Activated naive CD4-positive, alpha-beta T cell treated with anti-CD3 and anti-CD28 coated beads, Interleukin-2, amount 10 ng/mL, durations not matched to agents 7 days and 5 days (primary cell): Measurements from ENCODE around the gene PCDHA7.
"Not testable (repeated sequence)": the region's sequence is repeated elsewhere in the genome, so short reads cannot be mapped to it uniquely, and the experiment has no call there.

Experiments
- CTCF ChIA-PET: fragments of 350-600 bp; sonication (Branson Sonifier 250); formaldehyde crosslinking; loops from one replicate; lab custom pipeline; 2021; ENCODE audit warnings: antibody characterized with exemption; lab: Charles Lee
- DNase-seq: peaks from one replicate; pipeline ENCODE4 v3.0.0-alpha.2; 2020
- H3K27ac Mint-ChIP-seq: one replicate; pipeline ENCODE4 v1.8.0; 2021; ENCODE audit warnings: mild to moderate bottlenecking, moderate library complexity, mixed read lengths
- H3K27me3 Mint-ChIP-seq: one replicate; pipeline ENCODE4 v1.8.0; 2021; ENCODE audit warnings: mild to moderate bottlenecking, mixed read lengths
- H3K36me3 Mint-ChIP-seq: one replicate; pipeline ENCODE4 v1.8.0; 2021; ENCODE audit warnings: mixed read lengths
- H3K4me1 Mint-ChIP-seq: one replicate; pipeline ENCODE4 v1.8.0; 2021; ENCODE audit warnings: mixed read lengths
- H3K4me3 Mint-ChIP-seq: one replicate; pipeline ENCODE4 v1.8.0; 2021; ENCODE audit warnings: mild to moderate bottlenecking, moderate library complexity, mixed read lengths
- H3K9me3 Mint-ChIP-seq: one replicate; pipeline ENCODE4 v1.8.0; 2021; ENCODE audit warnings: mixed read lengths

Gene PCDHA7

DNA sequence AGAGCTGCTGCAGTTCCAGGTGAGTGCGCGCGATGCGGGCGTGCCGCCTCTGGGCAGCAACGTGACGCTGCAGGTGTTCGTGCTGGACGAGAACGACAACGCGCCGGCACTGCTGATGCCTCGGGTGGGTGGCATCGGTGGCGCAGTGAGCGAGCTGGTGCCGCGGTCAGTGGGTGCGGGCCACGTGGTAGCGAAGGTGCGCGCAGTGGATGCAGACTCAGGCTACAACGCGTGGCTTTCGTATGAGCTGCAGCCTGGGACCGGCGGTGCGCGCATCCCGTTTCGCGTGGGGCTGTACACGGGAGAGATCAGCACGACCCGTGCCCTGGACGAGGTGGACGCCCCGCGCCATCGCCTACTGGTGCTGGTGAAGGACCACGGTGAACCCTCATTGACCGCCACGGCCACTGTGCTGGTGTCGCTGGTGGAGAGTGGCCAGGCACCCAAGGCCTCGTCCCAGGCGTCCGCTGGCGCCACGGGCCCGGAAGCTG is 31.2 kb upstream of the PCDHA7 start:
- H3K27me3 Mint-ChIP-seq, result peaks cover 10% of the 10 kb centered on the region
- CTCF ChIA-PET, result no interaction called here
- H3K4me1 Mint-ChIP-seq, result no peaks in the 10 kb centered on the region
- peaks cover 3% of the 10 kb centered on the region for H3K36me3 Mint-ChIP-seq
- peak overlapping the region; percentile 7 for H3K27ac Mint-ChIP-seq
- H3K4me3 Mint-ChIP-seq, result no peak overlapping the region
- H3K9me3 Mint-ChIP-seq, result peaks cover 29% of the 10 kb centered on the region
- no peak for DNase-seq

DNA sequence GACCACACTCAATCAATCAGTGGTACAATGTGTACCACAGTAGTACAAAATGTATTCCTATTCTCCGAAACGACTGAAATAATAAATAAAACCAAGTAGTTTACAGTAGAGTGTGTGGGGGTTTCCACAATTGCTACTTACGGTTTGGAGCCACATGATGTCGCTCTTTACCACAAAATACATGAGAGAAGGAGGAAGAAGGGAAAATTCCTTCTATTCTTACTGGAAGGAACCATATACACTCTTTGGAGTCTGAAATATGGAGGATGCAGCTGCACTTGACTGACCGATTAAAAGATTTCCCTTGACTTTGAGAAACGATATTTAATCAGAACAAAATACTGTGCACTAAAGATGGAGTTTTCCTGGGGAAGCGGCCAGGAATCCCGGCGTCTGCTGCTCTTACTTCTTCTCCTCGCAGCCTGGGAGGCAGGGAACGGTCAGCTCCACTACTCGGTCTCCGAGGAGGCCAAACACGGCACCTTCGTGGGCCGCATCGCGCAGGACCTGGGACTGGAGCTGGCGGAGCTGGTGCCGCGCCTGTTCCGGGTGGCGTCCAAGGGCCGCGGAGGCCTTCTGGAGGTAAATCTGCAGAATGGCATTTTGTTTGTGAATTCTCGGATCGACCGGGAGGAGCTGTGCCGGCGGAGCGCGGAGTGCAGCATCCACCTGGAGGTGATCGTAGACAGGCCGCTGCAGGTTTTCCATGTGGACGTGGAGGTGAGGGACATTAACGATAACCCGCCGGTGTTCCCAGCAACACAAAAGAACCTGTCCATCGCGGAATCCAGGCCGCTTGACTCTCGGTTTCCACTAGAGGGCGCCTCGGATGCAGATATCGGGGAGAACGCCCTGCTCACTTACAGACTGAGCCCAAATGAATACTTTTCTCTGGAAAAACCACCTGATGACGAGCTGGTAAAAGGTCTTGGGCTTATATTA is 27.0 kb upstream of the PCDHA7 start, which contains the start of gene PCDHA4:
Gene PCDHA4 (plus strand): TSS at position 235 of the 942 bp plus-strand sequence.
- H3K36me3 Mint-ChIP-seq, result peaks cover 3% of the 10 kb centered on the region
- H3K27me3 Mint-ChIP-seq, result peaks cover 11% of the 10 kb centered on the region
- CTCF ChIA-PET, result interaction anchor here (0.9 to 1.3 kb wide), 3 partner anchors 12 to 57 kb away, joined by 3 read pairs; no protein-coding TSS in a partner anchor
- H3K27ac Mint-ChIP-seq, result no peak within 1 kb of the TSS
- H3K4me1 Mint-ChIP-seq, result no peaks in the 10 kb centered on the region
- H3K4me3 Mint-ChIP-seq, result no peak within 1 kb of the TSS
- peak; percentile 45 for DNase-seq
- peaks cover 28% of the 10 kb centered on the region for H3K9me3 Mint-ChIP-seq

DNA sequence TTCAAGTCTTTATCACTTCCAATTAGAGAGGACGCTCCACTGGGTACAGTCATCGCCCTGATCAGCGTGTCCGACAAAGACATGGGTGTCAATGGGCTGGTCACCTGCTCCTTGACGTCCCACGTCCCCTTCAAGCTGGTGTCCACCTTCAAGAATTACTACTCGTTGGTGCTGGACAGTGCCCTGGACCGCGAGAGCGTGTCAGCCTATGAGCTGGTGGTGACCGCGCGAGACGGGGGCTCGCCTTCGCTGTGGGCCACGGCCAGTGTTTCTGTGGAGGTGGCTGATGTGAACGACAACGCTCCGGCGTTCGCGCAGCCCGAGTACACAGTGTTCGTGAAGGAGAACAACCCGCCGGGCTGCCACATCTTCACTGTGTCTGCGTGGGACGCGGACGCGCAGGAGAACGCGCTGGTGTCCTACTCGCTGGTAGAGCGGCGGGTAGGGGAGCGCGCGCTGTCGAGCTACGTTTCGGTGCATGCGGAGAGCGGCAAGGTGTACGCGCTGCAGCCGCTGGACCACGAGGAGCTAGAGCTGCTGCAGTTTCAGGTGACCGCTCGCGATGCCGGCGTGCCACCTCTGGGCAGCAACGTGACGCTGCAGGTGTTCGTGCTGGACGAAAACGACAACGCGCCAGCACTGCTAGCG is 25.7 kb upstream of the PCDHA7 start:
- peaks cover 11% of the 10 kb centered on the region for H3K27me3 Mint-ChIP-seq
- not testable (repeated sequence) for DNase-seq, H3K36me3 Mint-ChIP-seq, H3K4me1 Mint-ChIP-seq, H3K27ac Mint-ChIP-seq, H3K4me3 Mint-ChIP-seq
- H3K9me3 Mint-ChIP-seq, result peaks cover 29% of the 10 kb centered on the region
- CTCF ChIA-PET, result interaction anchor here (0.9 to 1.1 kb wide), 2 partner anchors 25 to 56 kb away, joined by 3 read pairs; no protein-coding TSS in a partner anchor

DNA sequence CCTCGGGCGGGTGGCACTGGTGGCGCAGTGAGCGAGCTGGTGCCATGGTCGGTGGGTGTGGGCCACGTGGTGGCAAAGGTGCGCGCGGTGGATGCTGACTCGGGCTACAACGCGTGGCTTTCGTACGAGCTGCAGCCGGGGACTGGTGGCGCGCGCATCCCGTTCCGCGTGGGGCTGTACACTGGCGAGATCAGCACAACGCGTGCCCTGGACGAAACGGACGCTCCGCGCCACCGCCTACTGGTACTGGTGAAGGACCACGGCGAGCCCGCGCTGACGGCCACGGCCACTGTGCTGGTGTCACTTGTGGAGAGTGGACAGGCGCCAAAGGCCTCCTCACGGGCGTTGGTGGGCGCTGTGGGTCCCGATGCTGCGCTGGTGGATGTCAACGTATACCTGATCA is 25.2 kb upstream of the PCDHA7 start:
- no peaks in the 10 kb centered on the region for H3K4me1 Mint-ChIP-seq
- H3K36me3 Mint-ChIP-seq, result peaks cover 1% of the 10 kb centered on the region
- no peak for DNase-seq
- CTCF ChIA-PET, result no interaction called here
- peaks cover 28% of the 10 kb centered on the region for H3K9me3 Mint-ChIP-seq
- H3K27me3 Mint-ChIP-seq, result peaks cover 11% of the 10 kb centered on the region
- H3K27ac Mint-ChIP-seq, result no peak overlapping the region
- no peak overlapping the region for H3K4me3 Mint-ChIP-seq

DNA sequence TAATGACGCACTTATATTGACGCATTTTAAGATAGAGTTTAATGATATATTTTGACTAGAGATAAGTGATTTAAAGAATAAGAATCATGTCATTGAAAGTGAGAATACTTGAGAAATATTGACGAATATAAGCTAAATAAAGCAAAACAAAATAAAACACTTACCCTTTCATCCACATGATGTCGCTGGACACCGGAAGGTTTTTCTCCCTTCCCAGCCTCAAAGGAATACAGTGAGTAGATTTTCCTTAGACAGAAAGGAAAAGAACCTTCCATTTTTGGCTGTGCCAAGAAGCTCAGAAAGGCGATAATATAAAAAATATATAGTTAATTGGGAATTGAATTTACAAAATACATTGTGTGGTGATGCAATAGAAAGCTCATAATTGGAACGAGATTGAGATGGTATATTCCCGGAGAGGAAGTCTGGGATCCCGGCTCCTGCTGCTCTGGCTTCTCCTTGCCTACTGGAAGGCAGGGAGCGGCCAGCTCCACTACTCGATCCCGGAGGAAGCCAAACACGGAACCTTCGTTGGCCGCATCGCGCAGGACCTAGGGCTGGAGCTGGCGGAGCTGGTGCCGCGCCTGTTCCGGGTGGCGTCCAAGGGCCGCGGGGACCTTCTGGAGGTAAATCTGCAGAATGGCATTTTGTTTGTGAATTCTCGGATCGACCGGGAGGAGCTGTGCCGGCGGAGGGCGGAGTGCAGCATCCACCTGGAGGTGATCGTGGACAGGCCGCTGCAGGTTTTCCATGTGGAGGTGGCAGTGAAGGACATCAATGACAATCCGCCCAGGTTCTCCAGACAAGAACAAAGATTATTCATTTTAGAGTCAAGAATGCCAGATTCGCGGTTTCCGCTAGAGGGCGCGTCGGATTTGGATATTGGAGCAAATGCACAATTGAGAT is 12.4 kb upstream of the PCDHA7 start, which contains the start of gene PCDHA5:
Gene PCDHA5 (plus strand): TSS at position 239 of the 906 bp plus-strand sequence.
- Mint-ChIP-seq H3K4me1 (no peaks in the 10 kb centered on the region), H3K27ac (no peak within 1 kb of the TSS), H3K27me3 (peaks cover 3% of the 10 kb centered on the region), H3K9me3 (peaks cover 10% of the 10 kb centered on the region), H3K36me3 (no peaks in the 10 kb centered on the region), H3K4me3 (no peak within 1 kb of the TSS)
- DNase-seq, result peak; percentile 50
- CTCF ChIA-PET, result interaction anchor here (0.9 to 1.2 kb wide), 2 partner anchors 12 to 549 kb away, joined by 3 read pairs; no protein-coding TSS in a partner anchor

DNA sequence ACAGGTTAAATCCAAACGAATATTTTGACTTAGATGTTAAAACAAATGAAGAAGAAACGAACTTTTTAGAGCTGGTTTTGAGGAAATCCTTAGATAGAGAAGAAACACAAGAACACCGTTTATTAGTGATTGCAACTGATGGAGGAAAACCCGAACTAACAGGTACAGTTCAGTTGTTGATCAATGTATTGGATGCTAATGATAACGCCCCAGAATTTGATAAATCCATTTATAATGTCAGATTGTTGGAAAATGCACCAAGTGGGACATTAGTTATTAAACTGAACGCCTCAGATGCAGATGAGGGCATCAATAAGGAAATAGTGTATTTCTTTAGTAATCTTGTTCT is 11.8 kb upstream of the PCDHA7 start:
- DNase-seq, result no peak
- H3K27ac Mint-ChIP-seq, result no peak overlapping the region
- H3K9me3 Mint-ChIP-seq, result peaks cover 13% of the 10 kb centered on the region
- no peak overlapping the region for H3K4me3 Mint-ChIP-seq
- H3K27me3 Mint-ChIP-seq, result peaks cover 3% of the 10 kb centered on the region
- H3K36me3 Mint-ChIP-seq, result no peaks in the 10 kb centered on the region
- no peaks in the 10 kb centered on the region for H3K4me1 Mint-ChIP-seq
- CTCF ChIA-PET, result no interaction called here

DNA sequence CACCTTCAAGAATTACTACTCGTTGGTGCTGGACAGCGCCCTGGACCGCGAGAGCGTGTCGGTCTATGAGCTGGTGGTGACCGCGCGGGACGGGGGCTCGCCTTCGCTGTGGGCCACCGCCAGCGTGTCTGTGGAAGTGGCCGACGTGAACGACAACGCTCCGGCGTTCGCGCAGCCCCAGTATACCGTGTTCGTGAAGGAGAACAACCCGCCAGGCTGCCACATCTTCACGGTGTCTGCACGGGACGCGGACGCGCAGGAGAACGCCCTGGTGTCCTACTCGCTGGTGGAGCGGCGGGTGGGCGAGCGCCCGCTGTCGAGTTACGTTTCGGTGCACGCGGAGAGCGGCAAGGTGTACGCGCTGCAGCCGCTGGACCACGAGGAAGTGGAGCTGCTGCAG is 11.1 kb upstream of the PCDHA7 start:
- not testable (repeated sequence) for H3K36me3 Mint-ChIP-seq

DNA sequence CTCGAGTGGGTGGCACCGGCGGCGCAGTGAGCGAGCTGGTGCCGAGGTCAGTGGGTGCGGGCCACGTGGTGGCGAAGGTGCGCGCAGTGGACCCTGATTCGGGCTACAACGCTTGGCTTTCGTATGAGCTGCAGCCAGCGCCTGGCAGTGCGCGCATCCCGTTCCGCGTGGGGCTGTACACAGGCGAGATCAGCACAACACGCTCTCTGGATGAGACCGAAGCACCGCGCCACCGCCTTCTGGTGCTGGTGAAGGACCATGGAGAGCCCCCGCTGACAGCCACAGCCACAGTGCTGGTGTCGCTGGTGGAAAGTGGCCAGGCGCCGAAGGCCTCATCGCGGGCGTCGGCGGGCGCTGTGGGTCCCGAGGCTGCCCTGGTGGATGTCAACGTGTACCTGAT is 10.6 kb upstream of the PCDHA7 start:
- H3K36me3 Mint-ChIP-seq, result peaks cover 2% of the 10 kb centered on the region
- no peak overlapping the region for H3K27ac Mint-ChIP-seq
- H3K27me3 Mint-ChIP-seq, result peaks cover 10% of the 10 kb centered on the region
- CTCF ChIA-PET, result no interaction called here
- no peaks in the 10 kb centered on the region for H3K4me1 Mint-ChIP-seq
- DNase-seq, result no peak
- H3K9me3 Mint-ChIP-seq, result peaks cover 17% of the 10 kb centered on the region
- H3K4me3 Mint-ChIP-seq, result no peak overlapping the region

More for the DNA sequence above, 11.1 kb upstream of the PCDHA7 start:
- CTCF ChIA-PET, H3K4me3 Mint-ChIP-seq, DNase-seq, H3K27me3 Mint-ChIP-seq, H3K4me1 Mint-ChIP-seq, H3K27ac Mint-ChIP-seq: not testable (repeated sequence)
- H3K9me3 Mint-ChIP-seq, result peaks cover 15% of the 10 kb centered on the region

DNA sequence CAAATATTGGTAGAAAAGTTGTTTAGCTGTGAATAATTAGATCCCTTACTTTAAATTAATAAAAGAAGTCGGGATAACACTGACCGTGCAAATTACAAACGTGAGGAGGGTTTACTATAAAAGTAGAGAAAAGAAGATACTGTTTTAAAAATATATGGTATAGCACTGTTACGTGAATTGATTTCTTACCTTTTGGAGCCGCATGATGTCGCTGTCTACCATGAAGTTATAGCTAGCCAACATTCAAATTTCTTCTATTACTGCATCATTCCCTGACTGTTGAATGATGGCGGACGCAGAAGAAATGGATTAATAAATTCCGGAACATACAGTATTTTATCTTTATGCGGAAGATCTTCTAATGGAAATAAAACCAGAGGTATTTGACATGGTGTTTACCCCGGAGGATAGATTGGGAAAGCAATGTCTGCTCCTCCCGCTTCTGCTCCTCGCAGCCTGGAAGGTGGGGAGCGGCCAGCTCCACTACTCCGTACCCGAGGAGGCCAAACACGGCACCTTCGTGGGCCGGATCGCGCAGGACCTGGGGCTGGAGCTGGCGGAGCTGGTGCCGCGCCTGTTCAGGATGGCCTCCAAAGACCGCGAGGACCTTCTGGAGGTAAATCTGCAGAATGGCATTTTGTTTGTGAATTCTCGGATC is 6.2 kb upstream of the PCDHA7 start, which contains the start of gene PCDHA6:
Gene PCDHA6 (plus strand): TSS at position 257 of the 658 bp plus-strand sequence. CDS start 132 bp downstream, at position 389.
- no peak for DNase-seq
- CTCF ChIA-PET, result interaction anchor here (1.1 kb wide), 1 partner anchor 29 kb away, joined by 3 read pairs; no protein-coding TSS in a partner anchor

DNA sequence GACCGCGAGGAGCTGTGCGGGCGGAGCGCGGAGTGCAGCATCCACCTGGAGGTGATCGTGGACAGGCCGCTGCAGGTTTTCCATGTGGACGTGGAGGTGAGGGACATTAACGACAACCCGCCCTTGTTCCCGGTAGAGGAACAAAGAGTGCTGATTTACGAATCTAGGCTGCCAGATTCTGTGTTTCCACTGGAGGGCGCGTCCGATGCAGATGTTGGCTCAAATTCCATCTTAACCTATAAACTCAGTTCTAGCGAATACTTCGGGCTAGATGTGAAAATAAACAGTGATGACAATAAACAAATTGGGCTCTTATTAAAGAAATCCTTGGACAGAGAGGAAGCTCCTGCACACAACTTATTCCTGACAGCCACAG is 5.7 kb upstream of the PCDHA7 start:
- no peak for DNase-seq
- Mint-ChIP-seq H3K9me3 (peaks cover 22% of the 10 kb centered on the region), H3K4me3 (no peak overlapping the region), H3K36me3 (peaks cover 4% of the 10 kb centered on the region), H3K4me1 (no peaks in the 10 kb centered on the region), H3K27ac (peak overlapping the region; percentile 58), H3K27me3 (peaks cover 13% of the 10 kb centered on the region)
- CTCF ChIA-PET, result interaction anchor here (1.1 kb wide), 1 partner anchor 30 kb away, joined by 3 read pairs; no protein-coding TSS in a partner anchor

More for the DNA sequence above, 6.2 kb upstream of the PCDHA7 start, which contains the start of gene PCDHA6:
- Mint-ChIP-seq H3K36me3 (peaks cover 4% of the 10 kb centered on the region), H3K27me3 (peaks cover 13% of the 10 kb centered on the region), H3K4me3 (no peak within 1 kb of the TSS), H3K9me3 (peaks cover 21% of the 10 kb centered on the region), H3K27ac (peak within 1 kb of the TSS; percentile 58), H3K4me1 (no peaks in the 10 kb centered on the region)

DNA sequence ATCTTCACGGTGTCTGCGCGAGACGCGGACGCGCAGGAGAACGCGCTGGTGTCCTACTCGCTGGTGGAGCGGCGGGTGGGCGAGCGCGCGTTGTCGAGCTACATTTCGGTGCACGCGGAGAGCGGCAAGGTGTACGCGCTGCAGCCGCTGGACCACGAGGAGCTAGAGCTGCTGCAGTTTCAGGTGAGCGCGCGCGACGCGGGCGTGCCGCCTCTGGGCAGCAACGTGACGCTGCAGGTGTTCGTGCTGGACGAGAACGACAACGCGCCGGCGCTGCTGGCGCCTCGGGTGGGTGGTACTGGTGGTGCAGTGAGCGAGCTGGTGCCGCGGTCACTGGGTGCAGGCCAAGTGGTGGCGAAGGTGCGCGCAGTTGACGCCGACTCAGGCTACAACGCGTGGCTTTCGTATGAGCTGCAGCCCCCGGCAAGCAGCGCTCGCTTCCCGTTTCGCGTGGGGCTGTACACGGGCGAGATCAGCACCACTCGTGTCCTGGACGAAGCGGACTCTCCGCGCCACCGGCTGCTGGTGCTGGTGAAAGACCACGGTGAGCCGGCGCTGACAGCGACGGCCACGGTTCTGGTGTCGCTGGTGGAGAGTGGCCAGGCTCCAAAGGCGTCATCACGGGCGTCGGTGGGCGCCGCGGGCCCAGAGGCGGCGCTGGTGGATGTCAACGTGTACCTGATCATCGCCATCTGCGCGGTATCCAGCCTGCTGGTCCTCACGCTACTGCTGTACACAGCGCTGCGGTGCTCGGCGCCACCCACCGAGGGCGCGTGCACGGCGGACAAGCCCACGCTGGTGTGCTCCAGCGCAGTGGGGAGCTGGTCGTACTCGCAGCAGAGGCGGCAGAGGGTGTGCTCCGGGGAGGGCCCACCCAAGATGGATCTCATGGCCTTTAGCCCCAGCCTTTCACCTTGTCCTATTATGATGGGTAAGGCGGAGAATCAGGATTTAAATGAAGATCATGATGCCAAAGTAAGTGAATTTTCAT is 4.3 kb upstream of the PCDHA7 start:
- H3K36me3 Mint-ChIP-seq, CTCF ChIA-PET, H3K27ac Mint-ChIP-seq, DNase-seq, H3K4me3 Mint-ChIP-seq, H3K4me1 Mint-ChIP-seq: not testable (repeated sequence)
- peaks cover 18% of the 10 kb centered on the region for H3K27me3 Mint-ChIP-seq
- H3K9me3 Mint-ChIP-seq, result peaks cover 28% of the 10 kb centered on the region

DNA sequence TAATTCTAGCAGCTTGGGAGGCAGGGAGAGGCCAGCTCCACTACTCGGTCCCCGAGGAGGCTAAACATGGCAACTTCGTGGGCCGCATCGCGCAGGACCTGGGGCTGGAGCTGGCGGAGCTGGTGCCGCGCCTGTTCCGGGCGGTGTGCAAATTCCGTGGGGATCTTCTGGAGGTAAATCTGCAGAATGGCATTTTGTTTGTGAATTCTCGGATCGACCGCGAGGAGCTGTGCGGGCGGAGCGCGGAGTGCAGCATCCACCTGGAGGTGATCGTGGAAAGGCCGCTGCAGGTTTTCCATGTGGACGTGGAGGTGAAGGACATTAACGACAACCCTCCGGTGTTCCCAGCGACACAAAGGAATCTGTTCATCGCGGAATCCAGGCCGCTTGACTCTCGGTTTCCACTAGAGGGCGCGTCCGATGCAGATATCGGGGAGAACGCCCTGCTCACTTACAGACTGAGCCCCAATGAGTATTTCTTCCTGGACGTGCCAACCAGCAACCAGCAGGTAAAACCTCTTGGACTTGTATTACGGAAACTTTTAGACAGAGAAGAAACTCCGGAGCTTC is 455 bp downstream of the PCDHA7 start:
- CTCF ChIA-PET, DNase-seq, H3K36me3 Mint-ChIP-seq, H3K4me3 Mint-ChIP-seq, H3K4me1 Mint-ChIP-seq: not testable (repeated sequence)
- H3K27ac Mint-ChIP-seq, result peak overlapping the region; percentile 24
- H3K27me3 Mint-ChIP-seq, result peaks cover 11% of the 10 kb centered on the region
- peaks cover 20% of the 10 kb centered on the region for H3K9me3 Mint-ChIP-seq
